Stimulated activated CD4-positive, alpha-beta T cell treated with anti-CD3 and anti-CD28 coated beads, Interleukin-2, amount 100 ng/mL, for 24 hours (primary cell): ENCODE measurements around the gene ANO2.

Experiments
- DNase-seq, 2 donors: peaks; one replicate each; pipeline ENCODE4 v3.0.0-alpha.2; 2020

ANO2 gene

DNA sequence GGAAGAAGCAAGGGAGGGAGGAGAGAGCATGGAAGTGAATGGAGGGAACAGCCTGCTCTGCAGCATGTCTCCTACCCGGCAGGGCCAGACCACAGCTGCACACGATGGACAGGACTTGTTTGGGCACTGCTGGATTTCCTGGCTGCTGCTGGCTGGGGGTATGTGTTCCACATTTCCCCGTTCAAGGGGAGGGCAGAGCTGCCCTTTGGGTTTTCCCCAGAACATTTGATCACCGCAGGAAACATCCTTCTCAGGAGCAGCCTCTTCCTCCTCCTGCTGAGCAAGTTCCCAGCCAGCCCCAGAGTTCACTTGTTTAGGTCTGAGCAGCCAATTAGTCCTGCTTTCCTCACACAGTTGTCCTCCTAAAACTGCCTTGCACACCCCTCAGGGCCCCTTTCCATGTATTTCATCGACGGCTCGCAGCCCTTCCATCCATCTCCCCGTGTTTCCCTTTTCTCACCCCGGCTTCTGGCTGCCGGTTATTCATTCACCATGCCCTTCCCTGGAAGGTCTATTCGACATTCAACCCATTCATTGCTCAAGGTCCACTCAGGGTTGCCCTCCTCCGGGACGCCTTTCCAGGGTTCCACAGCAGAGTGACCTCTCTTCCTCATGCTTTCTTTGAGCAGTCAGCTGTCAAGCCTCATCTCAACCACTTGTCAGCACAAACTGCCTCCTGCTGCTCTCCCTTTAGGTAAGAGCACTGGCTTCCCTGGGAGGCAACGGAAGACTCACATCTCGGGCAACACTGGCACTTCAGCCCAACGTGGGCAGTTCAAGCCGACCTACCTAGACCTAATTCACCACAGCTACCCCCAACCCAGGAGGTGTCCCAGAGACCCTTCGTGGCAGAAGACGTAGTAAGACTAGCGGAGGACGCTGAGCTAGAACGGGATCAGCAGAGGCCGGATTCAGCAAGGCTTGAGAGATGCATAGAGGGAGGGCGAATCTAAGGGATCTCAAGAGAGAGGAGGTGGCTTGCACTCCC, 20.1 kb upstream of the ANO2 start:
- DNase-seq, result no peak

DNA sequence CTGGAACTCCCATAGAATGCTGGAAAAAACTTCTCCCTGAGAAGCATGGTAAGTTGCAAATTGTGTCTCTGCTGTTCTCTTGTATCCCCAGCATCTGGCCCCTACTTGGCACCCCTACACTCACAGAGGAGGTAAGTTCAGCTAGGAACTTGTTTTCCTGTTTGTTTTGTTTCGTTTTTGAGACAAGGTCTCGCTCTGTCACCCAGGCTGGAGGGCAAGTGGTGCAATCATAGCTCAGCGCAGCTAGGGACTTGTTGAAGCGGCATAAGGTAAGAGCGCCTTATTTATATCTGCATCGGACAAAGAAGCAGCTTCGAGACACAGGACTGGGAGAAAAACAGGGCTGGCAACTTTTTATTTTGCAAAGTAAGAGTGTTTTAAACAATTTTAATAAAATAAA, 18.5 kb upstream of the ANO2 start:
- DNase-seq, result no peak

DNA sequence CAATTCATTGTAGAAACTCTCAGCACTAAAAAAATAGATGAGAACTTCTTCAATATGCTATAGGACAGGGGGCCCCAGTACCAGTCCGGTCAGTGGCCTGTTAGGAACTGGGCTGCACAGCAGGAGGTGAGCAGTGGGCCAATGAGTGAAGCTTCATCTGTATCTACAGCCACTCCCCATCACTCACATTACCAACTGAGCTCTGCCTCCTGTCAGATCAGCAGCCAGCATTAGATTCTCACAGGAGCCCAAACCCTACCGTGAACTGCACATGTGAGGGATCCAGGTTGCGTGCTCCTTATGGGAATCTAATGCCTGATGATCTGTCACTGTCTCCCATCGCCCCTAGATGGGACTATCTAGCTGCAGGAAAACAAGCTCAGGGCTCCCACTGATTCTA, 15.7 kb upstream of the ANO2 start:
- no peak for DNase-seq

DNA sequence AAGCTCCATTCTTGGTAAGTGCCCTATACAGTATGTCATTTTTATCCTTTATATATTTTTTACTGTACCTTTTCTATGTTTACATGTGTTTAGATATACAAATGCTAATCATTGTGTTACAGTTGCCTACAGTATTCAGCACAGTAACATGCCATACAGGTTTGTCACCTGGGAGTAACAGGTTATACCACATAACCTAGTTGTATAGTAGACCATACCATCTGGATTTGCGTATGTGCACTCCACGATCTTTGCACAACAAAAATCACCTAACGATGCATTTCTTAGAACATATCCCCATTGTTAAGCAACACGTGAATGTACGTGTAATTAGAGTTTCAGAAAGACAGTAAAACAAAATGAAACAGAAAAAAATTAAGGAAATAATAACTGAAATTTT, 11.9 kb upstream of the ANO2 start:
- no peak for DNase-seq

DNA sequence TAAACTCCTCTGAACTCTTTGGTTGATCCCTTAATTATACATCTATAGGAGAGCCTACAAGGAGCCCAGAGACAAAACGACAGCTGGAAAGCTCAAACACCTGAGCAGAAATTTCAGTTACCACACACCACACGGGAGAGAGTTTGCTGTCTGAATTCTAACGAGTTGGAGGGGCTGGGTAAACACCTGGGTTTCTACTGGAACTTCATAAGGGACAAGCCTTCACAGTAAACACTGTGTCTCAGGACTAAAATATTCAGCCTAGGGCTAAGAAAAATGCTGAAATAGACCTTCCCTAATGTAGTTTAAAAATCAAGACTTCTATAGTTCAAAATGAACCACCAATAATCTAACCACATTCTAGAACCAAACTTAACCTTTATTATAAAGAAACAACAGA, 9.6 kb upstream of the ANO2 start:
- DNase-seq, result no peak

DNA sequence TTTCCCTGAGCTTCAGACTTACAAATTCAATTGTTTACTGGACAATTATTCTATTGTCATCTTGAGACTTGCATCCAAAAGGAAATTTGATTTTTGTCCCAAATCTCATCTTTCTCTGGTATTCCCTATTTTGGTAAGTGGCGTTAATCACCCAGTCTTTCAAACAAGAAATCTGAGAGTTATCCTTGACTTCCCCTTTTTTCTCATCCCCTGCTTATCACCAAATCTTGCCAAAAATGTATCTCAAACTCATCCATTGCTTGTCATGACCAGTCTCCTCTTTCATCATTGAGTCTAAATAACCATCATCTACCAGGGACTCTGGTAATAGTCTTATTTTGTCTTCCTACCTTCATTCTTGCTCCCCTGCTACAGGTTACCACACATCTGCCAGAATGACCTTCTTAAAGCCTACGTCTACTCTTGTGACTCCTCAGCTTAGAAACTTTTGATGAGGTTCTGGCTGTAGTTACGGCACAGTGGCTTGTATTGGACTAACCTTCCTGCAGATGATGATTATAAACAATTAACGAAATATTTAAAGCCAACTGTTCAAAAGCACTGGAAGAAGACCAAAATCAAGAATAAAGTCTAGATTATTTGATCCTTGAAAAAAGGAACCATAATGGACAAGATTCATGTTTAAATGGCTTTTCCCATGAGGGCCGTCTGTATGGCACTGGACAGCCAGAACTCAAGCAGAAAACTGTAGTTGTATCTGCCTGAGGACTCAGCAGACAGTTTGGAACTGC, 9.0 kb upstream of the ANO2 start:
- no peak for DNase-seq

DNA sequence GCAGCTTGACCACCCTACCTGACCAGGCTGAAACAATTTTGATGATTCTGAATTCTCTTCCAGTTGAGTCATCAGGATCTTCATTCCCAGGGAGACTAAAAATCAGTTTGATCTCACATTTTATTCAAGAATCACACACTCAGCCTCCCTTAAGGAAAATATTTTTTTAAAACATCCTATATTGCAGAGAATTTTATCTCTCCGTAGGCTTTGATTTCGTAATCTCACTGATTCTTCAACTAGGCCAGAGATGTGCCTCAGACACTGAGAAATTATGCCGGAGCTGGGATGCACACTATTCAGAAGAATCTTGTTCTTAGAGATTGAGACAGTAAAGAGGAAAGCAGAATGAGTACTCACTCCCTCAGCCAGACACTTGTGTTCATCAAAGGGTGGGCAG, 7.0 kb upstream of the ANO2 start:
- no peak for DNase-seq

DNA sequence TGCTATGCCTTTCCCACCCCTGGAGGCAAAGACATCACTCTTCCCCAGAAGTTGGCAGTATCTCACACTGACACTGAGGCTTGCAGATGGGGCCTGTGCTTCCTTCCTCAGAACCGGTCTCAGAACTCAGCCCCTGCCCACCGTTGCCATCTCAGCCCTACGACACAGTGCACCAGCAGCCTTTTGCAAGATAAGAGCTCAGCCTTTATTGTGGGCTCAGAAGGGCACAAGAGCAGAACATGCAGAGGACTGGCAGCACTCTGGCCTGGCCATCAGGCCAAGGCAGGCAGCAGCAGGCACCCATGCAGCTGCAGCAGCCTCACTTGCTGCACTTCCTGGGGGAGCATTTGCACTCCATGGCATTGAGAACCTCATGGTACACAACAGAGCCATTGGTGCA, 3.6 kb upstream of the ANO2 start:
- no peak for DNase-seq

DNA sequence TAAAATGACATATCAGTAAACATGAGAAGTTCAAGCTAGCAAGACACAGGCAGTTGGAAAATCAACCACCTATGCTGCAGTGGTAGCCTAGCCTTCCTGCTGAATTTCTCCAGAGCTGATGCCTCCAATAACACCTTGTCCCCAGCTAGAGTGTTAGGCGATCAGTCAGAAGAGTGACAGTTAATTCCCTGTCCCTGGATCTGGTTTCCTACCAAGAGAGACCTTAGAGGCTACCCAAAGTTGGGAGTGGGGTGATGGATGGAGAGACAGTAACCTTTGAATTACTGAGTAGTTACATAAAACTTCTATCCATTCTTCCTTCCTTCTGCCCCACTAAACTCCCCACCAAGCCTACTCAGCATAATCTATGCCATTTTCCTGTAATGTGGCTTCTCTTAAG, 1.9 kb upstream of the ANO2 start:
- no peak for DNase-seq

DNA sequence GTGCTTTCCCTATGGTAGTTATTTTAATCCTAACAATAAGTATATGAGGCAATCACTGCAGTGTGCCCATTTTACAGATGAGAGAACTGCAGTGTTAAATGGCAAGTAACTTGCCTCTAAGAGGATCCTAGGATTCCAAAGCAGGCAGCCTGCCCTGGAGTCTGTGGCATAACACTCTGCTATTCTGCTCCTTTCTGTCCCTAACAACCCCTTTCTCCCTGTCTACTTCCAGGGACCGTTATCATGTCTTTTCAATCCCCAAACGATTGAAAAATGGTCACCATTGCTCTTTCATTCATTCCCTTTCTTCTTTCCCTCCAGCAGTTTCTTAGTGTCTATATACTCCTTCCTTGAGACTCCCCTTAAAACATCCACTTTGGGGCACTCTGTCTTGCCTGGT, 1.3 kb upstream of the ANO2 start:
- no peak for DNase-seq

DNA sequence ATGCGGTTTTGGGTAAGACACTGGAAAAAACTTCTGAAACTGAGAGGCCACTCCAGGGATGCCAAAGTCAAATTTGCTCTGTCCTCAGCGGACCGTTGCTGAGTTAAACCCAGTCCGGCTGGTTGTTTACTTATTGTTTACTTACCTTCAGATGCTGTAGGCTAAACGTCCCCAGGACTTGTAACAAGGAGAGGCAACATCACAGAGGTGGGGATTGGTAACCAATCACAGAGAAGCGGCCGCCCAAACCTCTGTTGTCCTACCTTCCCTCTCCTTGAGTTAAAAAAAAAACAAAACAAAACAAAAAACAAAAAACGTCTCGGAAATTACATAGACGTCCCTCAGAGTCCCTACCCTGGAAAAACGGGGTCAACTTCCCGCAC, 380 bp downstream of the ANO2 start:
- DNase-seq, result no peak

DNA sequence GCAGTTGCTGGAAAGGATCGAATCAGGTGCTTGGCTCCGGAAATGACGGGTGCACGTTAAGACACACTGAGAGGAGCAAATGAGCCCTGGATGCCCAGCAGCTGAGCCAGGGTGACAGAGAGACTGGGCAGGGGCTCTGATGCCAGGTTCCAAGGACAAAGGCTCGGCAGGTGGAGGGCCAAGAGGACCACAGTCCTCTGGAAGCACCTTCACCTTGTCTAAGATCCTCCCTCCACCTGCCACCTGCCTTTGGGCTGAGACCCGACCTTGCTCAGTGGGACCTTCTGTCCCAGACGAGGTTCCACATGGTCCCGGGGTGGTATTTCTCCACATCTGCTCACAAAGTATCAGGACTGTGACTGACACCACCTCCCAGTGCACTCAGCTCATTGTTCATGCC, 1.0 kb downstream of the ANO2 start:
- no peak for DNase-seq

DNA sequence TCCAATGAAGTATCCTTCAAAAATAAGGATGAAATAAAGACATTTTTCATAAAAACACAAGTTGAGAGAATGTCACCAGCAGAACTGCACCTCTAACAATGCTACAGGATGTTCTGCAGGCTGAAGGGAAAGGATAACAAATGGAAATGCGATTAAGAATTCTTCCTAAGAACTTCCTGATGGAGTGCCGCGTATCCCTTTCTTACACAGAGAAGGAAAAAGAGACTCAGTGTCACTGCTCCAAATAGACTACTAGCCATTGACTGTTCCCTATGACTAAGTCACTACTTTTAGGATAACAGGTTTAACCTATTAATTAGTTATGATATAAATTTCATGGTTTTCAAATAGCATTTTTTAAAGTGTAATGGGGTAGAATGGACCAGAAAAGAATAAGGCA, 3.2 kb downstream of the ANO2 start:
- DNase-seq, result no peak

DNA sequence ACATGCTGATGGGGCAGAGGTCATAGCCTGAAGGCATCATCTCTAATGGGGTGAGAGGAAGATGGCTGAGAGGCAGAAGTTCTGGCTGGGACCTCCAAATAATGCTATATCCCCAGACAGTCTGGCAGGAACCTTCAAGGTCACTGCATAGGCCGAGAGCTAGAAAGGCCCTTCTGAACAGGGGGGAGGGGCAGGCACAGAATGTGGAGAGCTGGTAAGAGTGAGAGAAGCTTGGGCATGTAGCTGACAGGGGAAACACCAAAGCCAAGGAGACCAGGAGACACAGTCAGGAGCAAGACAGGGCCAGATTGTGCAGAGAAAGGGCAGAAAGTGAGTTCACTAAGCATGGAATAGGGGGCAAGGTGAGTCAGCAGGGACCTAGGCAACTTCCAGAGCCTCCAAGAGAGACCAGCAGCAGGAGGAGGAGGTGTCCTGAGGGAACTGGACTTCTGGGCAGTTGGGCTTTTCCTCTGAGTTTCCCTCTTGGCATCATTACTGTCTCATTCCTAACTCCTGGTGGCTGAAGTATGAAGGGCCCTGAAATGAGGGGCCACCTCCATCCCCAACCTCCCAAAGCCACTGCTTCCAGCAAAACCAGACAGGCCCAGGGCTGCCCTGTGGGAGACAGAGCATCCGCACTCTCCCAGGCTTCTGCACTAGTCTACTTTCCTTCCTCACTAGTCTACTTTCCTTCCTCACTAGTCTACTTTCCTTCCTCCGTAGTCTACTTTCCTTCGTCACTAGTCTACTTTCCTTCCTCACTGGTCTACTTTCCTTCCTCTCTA, 17.1 kb downstream of the ANO2 start:
- no peak for DNase-seq

DNA sequence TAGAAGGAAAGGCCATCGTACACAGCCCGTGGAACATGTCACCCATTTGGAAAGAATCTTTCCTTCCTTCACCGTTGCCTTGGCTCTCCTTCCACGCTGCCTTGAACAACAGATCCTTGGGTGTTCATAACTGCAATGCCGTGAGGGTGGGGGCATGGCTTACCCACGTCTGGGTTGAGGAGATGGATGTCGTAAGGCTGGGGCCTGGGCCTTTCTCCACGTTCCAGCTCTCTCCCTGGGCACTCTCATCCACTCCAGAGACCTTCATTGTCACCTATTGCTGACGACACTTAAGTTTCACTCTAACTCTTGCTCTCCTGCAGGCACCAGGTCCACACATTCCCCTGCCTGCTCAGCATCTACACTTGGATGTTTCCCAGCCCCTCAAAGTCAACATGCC, 19.4 kb downstream of the ANO2 start:
- DNase-seq, result no peak

DNA sequence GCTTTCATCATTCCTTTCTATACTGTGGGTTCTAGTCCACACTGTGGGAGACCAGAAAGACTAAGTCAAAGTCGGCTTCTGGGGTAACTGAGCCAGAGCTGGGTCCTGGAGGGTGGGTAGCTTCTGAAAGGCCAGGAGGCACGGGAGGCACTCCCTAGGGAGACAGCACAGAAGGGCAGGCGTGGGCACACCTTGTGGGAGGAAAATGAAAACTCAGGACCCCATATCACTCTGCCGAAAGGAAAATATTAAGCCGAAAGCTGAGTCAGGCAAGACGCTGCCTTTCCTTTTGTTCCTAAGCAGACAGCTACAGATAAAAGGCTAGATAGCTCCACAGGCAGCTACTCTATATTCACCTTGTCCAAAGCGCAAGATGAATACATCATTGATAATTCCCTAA, 20.7 kb downstream of the ANO2 start:
- no peak for DNase-seq

DNA sequence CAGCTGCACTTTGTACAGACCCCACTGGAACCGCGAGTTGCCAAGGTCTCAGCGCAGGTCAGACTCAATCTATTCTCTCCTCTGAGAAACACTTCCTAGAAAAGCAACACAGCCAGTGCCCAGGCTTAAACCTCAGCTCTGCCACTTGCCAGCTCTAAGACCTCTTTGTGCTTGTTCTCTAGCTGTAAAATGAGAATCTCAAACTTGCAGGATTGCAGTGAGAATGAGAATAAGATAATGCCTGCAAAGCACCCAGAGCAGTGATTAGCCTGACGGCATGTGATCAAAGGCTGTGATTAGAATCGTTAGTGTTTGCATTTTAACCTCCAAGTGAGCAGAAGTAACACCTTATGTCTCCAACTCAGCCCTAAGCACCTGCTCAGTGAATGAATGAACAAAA, 21.3 kb downstream of the ANO2 start:
- no peak for DNase-seq

DNA sequence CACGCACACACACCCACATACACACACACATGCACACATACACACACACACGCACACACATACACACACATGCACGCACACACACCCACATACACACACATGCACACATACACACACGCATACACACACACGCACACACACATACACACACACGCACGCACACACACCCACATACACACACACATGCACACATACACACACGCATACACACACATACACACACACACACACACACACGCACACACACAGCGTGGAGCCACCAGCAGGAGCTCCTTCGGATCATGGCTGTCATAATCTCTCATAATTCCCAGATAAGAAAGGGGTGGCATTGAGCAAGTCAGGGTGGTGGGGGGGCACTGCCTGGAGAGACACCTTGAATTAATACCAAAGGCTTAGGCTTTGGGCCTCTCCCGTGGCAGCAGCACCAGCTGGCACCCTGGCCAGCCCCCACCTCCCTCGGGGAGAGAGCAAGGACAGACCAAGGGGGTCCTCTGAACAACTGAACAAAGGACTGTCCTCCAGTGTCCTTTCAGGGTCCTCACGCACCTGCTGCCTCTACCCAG, 21.9 kb downstream of the ANO2 start:
- no peak for DNase-seq

DNA sequence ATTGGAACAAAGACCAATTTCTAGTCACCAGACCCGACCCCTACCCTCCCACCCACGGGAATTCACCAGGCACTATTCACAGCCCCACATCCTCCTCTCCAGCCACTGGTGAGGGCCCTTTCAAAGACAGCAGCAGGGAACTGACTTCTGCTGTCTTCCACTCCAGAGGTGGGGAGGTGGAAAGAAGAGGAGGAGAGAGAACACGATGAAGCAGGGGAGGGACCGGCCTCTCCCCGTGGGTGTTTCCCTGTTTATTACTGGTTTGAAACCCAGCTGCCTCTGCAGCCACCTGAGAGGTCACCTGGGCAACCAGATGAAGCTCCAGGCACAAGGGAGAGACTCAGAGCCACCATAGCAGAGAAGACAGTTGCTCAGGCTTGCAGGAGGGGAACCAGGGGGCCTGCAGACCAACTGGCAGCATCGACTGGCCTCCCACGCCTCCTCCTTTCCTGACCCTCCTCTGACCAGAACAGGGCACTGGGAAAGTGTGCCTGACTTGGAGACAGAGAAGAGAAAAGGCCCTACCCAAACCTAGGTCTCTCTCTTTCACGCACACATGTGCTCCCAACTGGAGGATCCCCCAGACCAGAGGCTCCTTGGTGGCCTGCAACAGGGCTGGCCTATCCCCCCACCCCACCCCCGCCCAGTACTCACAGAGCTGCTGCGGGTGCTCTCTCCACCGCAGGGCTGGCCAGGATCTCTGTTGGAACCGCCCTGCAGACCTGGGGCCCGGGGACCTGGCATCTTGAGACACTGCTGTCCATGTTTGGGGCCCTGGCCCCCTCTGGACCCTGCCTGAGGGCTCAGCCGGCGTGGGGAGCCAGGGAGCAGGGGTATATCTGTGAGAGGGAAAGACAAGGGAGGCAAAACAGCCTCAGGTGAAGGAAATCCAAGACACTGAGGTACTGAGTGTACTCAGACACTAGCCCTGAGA, 22.8 kb downstream of the ANO2 start:
- no peak for DNase-seq

DNA sequence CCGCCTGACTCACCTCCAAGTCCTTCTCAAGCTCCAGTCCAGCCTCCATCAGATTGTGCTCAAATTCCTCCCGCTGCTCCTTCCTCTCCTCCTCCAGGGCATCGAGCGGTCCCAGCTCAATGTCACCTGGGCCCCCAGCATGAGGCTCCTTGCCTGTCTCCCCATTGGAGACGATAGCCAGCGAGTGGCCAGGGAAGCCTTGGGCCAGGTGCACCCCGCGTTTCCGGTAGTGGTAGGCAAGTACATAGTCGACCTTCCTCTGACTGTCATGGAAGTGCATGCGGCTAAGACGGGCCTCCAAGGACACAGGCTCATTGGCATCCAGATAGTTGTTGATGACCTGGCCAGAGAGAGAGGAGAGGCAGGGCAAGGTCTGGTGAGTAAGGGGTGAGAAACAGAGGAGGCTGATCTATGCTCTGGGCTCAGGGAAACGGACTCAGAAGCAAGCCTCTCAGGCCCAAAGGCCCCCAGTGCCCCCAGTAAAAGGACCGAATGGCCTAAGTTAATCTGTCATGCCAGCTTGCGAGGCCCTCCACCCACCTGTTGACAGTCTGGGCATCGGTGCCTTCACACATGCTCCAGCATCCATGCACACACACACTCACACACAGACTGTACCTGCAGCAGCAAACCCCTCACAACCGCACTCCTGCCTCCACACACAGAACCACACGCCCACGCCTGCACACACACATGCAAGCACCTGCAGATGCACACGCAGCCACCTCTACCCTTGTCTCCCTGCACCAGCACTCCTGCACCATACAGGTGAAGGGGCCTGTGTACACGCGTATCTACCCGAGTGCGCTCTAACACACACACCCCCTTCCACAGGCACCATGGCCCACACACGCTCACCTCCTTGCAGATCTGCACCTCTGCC, 23.8 kb downstream of the ANO2 start:
- no peak for DNase-seq

DNA sequence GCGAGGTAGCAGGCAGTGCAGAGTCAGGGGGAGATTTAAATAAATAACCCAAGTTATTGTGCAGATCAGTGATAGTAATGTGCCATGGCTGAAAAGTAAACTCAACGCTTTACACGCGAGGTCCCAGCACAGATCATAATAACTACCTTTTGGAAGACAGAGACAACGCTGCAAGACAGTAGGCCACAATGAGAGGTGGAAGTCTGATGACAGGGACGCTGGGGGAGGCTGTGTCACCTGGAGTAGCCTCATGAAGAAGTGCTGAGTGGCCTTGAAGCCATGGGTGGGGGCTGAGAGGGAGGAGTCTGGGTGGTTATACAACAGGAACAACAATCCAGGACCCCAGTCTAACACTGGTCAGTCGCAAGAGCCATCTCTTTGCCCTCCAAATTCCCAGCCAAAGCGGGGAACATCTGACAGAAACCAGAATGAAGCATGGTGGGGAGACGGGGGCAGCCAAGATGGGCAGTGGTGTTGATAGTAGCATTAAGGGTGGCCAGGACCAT, 28.2 kb downstream of the ANO2 start:
- no peak for DNase-seq
